KOPT-K1 (cell line): ENCODE measurements around the gene GPRC5C.

Experiments used
- H3K27ac ChIP-seq: fragments of 200-600 bp; sonication (generic); 2 replicates; pipeline ENCODE4 v1.5.1; 2016; ENCODE audit warnings: antibody characterized with exemption, mild to moderate bottlenecking, low read depth, low read length; ENCODE audit not compliant: poor library complexity, severe bottlenecking
- H3K36me3 ChIP-seq: fragments of 200-600 bp; sonication (generic); 2 replicates; pipeline ENCODE4 v1.5.1; 2017; ENCODE audit warnings: antibody characterized with exemption, mild to moderate bottlenecking, low read length, moderate library complexity; ENCODE audit not compliant: insufficient read depth
- H3K9me3 ChIP-seq: fragments of 200-600 bp; sonication (generic); 2 replicates; pipeline ENCODE4 v1.5.1; 2017; ENCODE audit warnings: antibody characterized with exemption, low read length, mild to moderate bottlenecking; ENCODE audit not compliant: insufficient read depth, poor library complexity, severe bottlenecking

GPRC5C gene

DNA sequence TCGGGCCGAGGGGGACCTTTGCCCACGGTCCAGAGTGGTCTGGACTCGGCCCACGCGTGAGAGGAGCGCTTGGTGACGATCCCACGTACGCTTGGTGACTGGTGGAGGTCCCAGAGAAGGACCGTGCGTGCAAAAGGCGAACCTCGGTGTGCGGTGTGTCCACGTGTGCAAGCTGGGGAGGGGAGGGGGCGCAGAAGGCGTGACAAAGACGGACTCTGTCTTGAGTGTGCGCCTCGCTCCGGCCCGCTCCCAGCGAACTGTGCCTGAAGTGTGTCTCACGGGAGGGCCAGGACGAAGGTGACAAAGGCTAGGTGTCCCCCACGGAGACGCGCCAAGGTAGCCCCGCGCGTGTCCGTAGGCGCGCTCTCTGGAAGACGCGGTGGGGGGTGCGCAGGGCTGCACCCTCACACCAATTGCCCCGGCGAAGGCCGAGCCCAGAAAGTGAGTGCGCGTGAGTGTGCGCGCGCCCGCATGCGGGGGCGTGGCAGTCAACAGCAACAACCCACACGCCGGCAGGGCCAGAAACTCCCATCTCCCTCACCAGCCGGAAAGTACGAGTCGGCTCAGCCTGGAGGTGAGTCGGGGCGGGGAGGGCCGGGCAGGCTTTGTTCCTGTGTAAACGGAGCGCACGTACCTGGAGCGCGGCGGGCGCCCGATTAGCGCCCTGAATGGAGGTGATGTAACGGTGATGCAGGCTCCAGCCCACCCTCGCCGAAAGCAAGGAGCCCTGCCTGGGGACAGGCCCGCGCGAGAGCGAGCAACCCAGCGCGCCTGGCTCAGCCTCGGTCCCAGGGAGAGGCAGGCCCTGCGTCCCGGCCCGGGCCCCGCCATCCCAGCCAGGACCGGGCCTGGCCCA is at the start of gene GPRC5C:
Gene GPRC5C (plus strand): TSS at position 521 of the 856 bp plus-strand sequence. CDS start 7,689 bp downstream, outside the sequence.
- H3K27ac ChIP-seq, result no peak within 1 kb of the TSS

DNA sequence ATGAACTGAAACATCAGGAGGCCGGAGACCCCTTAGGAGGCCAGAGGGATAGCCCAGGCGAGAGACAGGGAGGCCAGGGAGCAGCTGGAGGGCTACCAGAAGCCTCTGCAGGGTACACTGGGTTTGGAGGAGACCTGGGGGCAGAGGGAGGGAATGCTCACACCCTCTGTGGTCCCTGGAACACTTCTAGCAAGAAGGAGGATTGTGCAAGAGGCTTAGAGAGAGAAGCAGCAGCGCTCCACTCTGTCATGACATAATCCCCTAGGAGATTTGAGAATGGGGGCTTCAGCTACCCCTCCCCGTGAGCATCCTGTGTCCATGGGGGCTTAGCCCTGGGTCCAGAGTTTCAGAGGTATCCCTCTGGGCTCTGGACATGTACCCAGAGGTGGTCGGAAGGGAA is 48.7 kb upstream of the GPRC5C start:
- Histone ChIP-seq H3K9me3 (no peaks in the 10 kb centered on the region), H3K36me3 (no peaks in the 10 kb centered on the region), H3K27ac (no peak overlapping the region)

More for the DNA sequence above, at the start of gene GPRC5C:
- Histone ChIP-seq H3K9me3 (no peaks in the 10 kb centered on the region), H3K36me3 (no peaks in the 10 kb centered on the region)

GRCh38 chr17:74385201-74385600 is 46.7 kb upstream of the GPRC5C start:
- Histone ChIP-seq H3K9me3 (no peaks in the 10 kb centered on the region), H3K27ac (no peak overlapping the region), H3K36me3 (no peaks in the 10 kb centered on the region)

DNA sequence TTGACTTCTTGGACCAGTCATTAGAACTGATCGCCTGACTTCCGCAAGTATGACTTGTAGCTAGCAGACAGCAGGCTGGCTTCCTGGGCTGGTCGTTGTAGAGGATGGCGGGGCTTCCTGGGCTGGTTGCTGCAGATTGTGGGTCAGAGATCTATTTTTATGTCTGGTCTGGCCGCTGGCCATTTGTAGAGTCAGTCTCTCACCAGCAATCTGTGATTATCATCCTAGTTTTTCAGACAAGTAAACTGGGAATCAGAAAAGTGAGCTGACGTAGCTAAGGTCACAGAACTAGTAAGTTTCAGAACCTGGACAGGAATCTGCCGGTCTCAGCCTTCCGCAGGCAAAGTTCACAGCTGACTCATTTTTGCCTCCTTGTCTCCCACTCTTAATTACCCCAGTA is 45.5 kb upstream of the GPRC5C start:
- no peaks in the 10 kb centered on the region for H3K36me3 ChIP-seq
- no peaks in the 10 kb centered on the region for H3K9me3 ChIP-seq
- H3K27ac ChIP-seq, result no peak overlapping the region

DNA sequence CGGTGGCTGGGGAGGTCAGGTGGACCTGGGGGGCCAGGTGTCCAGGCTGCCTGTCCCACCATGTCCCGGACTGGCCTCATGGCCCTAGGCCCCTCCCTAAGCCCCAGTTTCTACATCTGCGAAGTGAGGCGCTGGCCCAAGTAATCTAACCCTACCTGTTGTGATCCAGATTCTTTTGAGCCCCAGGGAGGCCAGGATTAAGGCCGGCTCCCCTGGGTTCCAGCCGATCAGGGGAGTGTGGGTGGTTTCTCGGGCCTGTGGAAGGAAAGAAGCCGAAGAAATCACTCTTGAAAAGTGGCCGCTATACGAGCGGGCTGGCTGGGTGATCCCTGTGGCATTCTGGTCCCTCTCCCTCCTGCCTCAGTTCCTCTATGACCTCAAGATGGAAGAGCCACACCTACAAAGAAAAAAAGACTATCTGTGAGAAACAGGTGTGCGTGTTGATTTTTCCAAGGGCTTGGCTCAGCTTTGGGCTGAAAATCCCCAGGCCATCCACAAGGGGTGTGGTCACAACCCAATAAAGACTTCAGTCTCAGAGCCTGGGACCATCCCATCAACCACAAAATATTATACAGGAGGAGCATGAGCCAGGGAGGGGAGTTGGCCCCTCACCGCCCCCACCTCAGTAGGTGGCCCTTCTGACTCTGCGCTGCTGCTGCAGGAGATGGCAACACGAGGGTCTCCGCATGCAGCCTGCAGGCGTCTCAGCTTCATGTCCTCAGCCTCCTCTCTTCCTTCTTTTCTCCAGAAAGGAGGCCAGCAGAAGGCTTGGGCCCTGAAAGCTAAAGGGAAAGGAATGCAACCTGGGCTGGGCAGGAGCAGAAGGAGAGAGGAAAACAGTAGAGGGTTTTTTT is 44.3 kb upstream of the GPRC5C start:
- no peak overlapping the region for H3K27ac ChIP-seq
- no peaks in the 10 kb centered on the region for H3K36me3 ChIP-seq
- H3K9me3 ChIP-seq, result no peaks in the 10 kb centered on the region

DNA sequence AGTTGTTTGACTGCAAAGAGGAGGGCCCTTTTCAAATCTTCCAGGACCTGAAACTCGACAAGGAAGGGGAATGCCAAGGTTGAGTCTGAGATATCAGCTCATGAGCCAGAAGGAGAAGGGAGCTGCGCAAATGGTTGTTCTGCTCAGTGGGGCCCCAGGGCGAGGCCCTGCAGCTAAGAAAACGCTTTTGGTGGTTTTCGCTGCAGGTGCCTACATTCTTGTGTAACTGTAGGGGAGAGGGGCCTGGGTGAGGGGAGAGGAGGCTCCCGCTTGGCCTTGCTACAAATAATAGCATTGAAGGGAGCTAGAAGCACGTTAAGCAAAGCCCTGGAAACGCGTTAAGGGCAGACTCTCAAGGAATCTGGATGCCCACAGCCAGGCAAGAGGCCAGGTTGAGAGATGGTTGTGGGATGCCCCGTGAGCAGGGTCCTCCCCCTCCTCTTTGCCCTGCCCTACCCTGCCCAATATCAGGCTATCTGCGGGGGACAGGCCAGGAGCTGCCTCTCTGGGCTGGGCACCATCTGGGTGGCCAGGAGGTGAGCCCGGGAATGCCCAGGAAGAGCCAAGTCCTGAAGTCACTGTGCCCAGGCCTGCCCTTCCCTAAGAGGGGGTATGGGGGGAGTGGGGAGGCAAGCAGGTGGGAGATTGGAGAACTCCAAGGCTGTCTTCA is 42.7 kb upstream of the GPRC5C start:
- Histone ChIP-seq H3K9me3 (no peaks in the 10 kb centered on the region), H3K27ac (peak overlapping the region; percentile 67), H3K36me3 (no peaks in the 10 kb centered on the region)

DNA sequence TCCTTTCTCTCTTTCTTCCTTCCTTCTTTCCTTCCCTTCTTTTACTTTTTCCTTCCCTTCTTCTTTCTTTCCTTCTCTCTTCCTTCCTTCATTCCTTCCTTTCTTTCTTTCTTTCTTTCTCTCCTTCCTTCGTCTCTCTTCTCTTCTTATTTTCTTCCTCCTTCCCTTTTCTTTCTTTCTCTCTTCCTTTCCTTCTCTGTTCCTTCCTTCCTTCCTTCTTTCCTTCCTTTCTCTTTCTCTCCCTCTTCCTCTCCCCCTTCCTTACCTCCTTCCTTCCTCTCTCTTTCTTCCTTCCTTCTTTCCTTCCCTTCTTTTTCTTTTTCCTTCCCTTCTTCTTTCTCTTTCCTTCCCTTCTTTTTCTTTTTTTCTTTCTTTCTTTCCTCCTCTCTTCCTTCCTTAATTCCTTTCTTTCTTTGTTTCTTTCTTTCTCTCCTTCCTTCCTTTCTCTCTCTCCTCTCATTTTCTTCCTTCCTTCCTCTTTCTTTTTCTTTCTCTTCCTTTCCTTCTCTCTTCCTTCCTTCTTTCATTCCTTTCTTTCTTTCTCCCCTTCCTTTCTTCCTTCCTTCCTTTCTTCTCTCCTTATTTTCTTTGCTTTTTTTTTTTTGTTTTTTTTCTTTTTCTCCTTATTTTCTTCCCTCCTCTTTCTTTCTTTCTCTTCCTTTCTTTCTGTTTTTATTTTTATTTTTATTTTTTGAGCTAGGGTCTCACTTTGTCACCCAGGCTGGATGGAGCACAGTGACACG is 41.8 kb upstream of the GPRC5C start:
- Histone ChIP-seq H3K27ac (peak overlapping the region; percentile 67), H3K9me3 (no peaks in the 10 kb centered on the region)

DNA sequence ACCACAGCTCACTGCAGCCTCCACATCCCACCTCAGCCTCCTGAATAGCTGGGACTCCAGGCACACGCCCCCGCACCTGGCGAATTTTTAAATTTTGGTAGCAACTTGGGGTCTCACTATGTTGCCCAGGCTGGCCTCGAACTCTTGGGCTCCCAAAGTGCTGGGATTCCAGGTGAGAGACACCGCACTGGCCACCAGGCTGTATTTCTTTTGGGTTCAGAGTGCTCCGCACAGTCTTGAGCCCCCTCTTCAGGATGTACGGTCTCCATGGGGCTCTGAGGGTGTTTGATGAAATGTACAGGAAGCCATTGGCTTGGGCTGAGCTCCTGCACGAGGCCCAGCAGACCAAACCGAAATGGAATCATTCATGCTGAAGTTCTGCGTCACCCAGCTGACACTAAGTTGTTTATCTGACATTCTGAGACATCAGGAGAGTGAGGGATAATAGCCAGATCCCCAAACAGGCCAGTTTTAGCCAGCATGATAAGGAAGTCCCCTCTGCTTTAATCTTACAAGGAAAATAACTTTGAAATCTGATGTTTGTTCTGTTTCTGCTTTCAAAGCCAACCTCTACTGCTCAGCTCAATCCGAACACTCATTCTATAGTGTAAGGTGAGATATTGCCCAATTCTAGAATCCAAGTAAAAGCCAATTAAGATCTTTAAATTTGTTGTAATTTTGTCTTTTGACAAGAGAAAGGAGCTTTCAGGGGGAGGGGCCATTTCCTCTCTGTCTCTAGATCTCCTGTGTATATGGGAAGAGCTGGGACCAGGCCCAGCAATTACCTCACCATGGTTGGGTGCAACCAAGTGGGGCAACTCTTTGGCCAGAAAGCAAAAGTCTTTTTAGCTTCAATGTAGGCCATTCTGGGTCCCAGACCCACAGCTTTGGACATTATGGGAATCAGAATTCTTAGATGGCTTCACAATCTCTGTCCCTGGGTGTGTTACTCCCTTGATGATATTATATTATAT is 40.9 kb upstream of the GPRC5C start:
- Histone ChIP-seq H3K36me3 (no peaks in the 10 kb centered on the region), H3K27ac (no peak overlapping the region), H3K9me3 (no peaks in the 10 kb centered on the region)

More for the DNA sequence above, 41.8 kb upstream of the GPRC5C start:
- H3K36me3 ChIP-seq, result no peaks in the 10 kb centered on the region

DNA sequence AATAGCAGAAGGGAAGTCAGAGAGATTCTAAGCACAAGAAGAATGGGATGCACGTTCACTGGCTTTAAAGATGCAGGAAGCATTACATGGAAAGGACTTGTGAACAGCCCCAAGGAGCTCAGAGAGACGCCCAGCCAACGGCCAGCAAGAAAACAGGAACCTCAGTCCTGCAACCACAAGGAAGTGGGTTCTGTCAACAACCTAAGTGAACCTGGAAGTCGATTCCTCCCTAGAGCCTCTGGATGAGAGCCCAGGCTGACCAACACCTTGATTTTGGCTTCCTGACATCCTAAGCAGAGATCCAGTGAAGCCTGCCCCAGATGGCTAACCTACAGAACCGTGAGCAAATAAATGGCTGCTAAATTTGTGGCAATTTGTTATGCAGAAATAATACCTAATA is 40.1 kb upstream of the GPRC5C start:
- no peak overlapping the region for H3K27ac ChIP-seq
- H3K36me3 ChIP-seq, result no peaks in the 10 kb centered on the region

GRCh38 chr17:74392848-74393247 is 39.0 kb upstream of the GPRC5C start:
- Histone ChIP-seq H3K9me3 (no peaks in the 10 kb centered on the region), H3K36me3 (no peaks in the 10 kb centered on the region), H3K27ac (no peak overlapping the region)

More for the DNA sequence above, 40.1 kb upstream of the GPRC5C start:
- no peaks in the 10 kb centered on the region for H3K9me3 ChIP-seq

- no peaks in the 10 kb centered on the region for H3K36me3 ChIP-seq
- no peaks in the 10 kb centered on the region for H3K9me3 ChIP-seq
- H3K27ac ChIP-seq, result no peak overlapping the region
These were observed 38.4 kb upstream of the GPRC5C start for GRCh38 chr17:74393346-74393942.

DNA sequence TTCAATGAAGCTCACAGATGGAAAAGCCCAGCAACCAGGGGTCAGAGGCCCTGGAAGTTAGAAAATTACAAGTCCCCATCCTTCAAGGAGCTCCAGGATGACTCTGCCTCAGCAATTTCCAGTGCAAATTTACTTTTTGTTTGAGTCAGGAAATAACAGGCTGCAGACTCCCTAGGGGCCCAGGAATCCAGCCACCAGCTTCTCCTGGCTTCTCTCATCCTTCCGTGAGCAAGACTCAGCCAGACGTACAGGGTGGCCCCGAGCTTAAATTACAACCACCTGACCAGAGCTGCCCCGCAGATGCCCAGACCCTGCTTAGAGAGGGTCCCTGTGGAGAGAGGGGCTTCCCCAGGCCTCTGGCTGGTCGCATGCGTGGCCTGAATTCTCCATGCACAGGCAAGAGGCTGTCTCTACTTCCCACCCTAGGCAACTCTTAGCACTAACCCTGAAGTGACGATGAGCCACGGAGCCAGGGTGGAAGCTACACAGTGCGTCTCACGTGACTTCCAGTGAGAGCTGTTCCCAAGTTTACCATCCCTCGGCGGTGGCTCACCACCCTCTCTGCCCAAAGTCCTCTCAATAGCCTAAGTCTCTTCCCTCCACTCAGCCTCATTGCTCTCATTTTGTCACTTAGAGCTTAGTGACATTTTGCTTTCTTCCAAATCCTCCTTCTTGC is 37.5 kb upstream of the GPRC5C start:
- no peaks in the 10 kb centered on the region for H3K9me3 ChIP-seq
- no peaks in the 10 kb centered on the region for H3K36me3 ChIP-seq
- H3K27ac ChIP-seq, result no peak overlapping the region

GRCh38 chr17:74394977-74395376 is 36.9 kb upstream of the GPRC5C start:
- H3K9me3 ChIP-seq, result no peaks in the 10 kb centered on the region

More at GRCh38 chr17:74394977-74395376, 36.9 kb upstream of the GPRC5C start:
- H3K27ac ChIP-seq, result no peak overlapping the region
- H3K36me3 ChIP-seq, result no peaks in the 10 kb centered on the region
